Astrocyte (in vitro differentiated cells and primary cell): Measurements from ENCODE around the gene FN3KRP. TPM values are rescaled to one million over a fixed set of nuclear protein-coding genes. Genes with fewer than 3 reads are reported as not detected.

Source experiments
- DNase-seq: peaks from one replicate; pipeline ENCODE4 v3.0.0-alpha.2; 2010; ENCODE audit warnings: low read depth
- FAIRE-seq: peaks from 2 replicates; lab custom pipeline; 2011; peaks lifted over from hg19 to GRCh38; lab: Jason Lieb, UNC
- H2AFZ ChIP-seq: 2 replicates; pipeline ENCODE4 v1.6.0; 2012; ENCODE audit warnings: low read depth, low read length, inconsistent platforms
- H3K27ac ChIP-seq: 2 replicates; pipeline ENCODE4 v1.5.1; 2011; ENCODE audit warnings: low read depth, low read length, inconsistent platforms
- H3K27me3 ChIP-seq: 2 replicates; pipeline ENCODE4 v1.6.0; 2011; ENCODE audit warnings: low read length, inconsistent platforms; ENCODE audit not compliant: insufficient read depth
- H3K36me3 ChIP-seq: 2 replicates; pipeline ENCODE4 v1.5.1; 2011; ENCODE audit warnings: low read length, inconsistent platforms; ENCODE audit not compliant: insufficient read depth
- H3K4me1 ChIP-seq: 2 replicates; pipeline ENCODE4 v1.5.1; 2011; ENCODE audit warnings: low read length, inconsistent platforms; ENCODE audit not compliant: insufficient read depth
- H3K4me2 ChIP-seq: 2 replicates; pipeline ENCODE4 v1.6.0; 2012; ENCODE audit warnings: low read length, inconsistent platforms
- H3K4me3 ChIP-seq: 2 replicates; pipeline ENCODE4 v1.5.1; 2011; ENCODE audit warnings: low read depth, mild to moderate bottlenecking, low read length, inconsistent platforms; ENCODE audit not compliant: insufficient read depth
- H3K79me2 ChIP-seq: 2 replicates; pipeline ENCODE4 v1.6.0; 2012; ENCODE audit warnings: mild to moderate bottlenecking, low read length, inconsistent platforms; ENCODE audit not compliant: insufficient read depth
- H3K9ac ChIP-seq: 2 replicates; pipeline ENCODE4 v1.6.0; 2012; ENCODE audit warnings: mild to moderate bottlenecking, low read length, inconsistent platforms
- H3K9me3 ChIP-seq: 2 replicates; pipeline ENCODE4 v1.5.1; 2012; ENCODE audit warnings: low read depth, mild to moderate bottlenecking, low read length, inconsistent platforms; ENCODE audit not compliant: insufficient read depth
- H4K20me1 ChIP-seq: 2 replicates; pipeline ENCODE4 v1.6.0; 2012; ENCODE audit warnings: low read length, inconsistent platforms; ENCODE audit not compliant: insufficient read depth
- H3K27ac Mint-ChIP-seq: one replicate; pipeline ENCODE4 v1.8.0; 2021; ENCODE audit warnings: mild to moderate bottlenecking, mixed read lengths; ENCODE audit not compliant: unreplicated experiment
- H3K27me3 Mint-ChIP-seq: one replicate; pipeline ENCODE4 v1.8.0; 2021; ENCODE audit warnings: low read depth, mixed read lengths; ENCODE audit not compliant: unreplicated experiment
- H3K36me3 Mint-ChIP-seq: one replicate; pipeline ENCODE4 v1.8.0; 2021; ENCODE audit warnings: low read depth, mixed read lengths; ENCODE audit not compliant: unreplicated experiment
- H3K4me1 Mint-ChIP-seq: one replicate; pipeline ENCODE4 v1.8.0; 2021; ENCODE audit warnings: low read depth, mixed read lengths; ENCODE audit not compliant: unreplicated experiment
- H3K4me3 Mint-ChIP-seq: one replicate; pipeline ENCODE4 v1.8.0; 2021; ENCODE audit warnings: mild to moderate bottlenecking, moderate library complexity, mixed read lengths; ENCODE audit not compliant: unreplicated experiment
- H3K9me3 Mint-ChIP-seq: one replicate; pipeline ENCODE4 v1.8.0; 2021; ENCODE audit warnings: mild to moderate bottlenecking, mixed read lengths; ENCODE audit not compliant: unreplicated experiment
- CTCF ChIP-seq: IDR thresholded peaks from 2 replicates; pipeline ENCODE4 v1.5.1; 2011; ENCODE audit warnings: low read depth, mild to moderate bottlenecking, inconsistent platforms, low read length, moderate library complexity; ENCODE audit not compliant: insufficient read depth
- EZH2 ChIP-seq: IDR thresholded peaks from 2 replicates; pipeline ENCODE4 v1.6.1; 2012; ENCODE audit warnings: mild to moderate bottlenecking, low read length, inconsistent platforms; ENCODE audit not compliant: insufficient read depth
- total RNA-seq: library from RNA; stranded (reverse); gene quantifications from 2 replicates; pipeline ENCODE4 v1.2.1, GENCODE V29; 2021

The FN3KRP gene
- total RNA-seq, 1 donor from 2014 or later = 14.8 TPM

- FAIRE-seq = no peak
- Histone ChIP-seq H4K20me1 (peaks cover 19% of the 10 kb centered on the region), H3K27me3 (peaks cover 2% of the 10 kb centered on the region), H2AFZ (no peak overlapping the region), H3K9me3 (peaks cover 5% of the 10 kb centered on the region), H3K4me2 (no peak overlapping the region), H3K27ac (no peak overlapping the region), H3K9ac (no peak overlapping the region), H3K36me3 (no peaks in the 10 kb centered on the region), H3K4me1 (peaks cover 9% of the 10 kb centered on the region), H3K79me2 (peaks cover 16% of the 10 kb centered on the region), H3K4me3 (no peak overlapping the region)
- Mint-ChIP-seq H3K36me3 (peaks cover 19% of the 10 kb centered on the region), H3K9me3 (peaks cover 16% of the 10 kb centered on the region), H3K4me1 (peaks cover 4% of the 10 kb centered on the region), H3K27ac (no peak overlapping the region), H3K4me3 (peak overlapping the region; percentile 54), H3K27me3 (peaks cover 5% of the 10 kb centered on the region)
- TF ChIP-seq EZH2 (no peak), CTCF (no peak)
- no peak for DNase-seq
Measured at GRCh38 chr17:82694647-82695046, 21.9 kb upstream of the FN3KRP start.

GRCh38 chr17:82696259-82696658 lies 20.2 kb upstream of the FN3KRP start:
- no peak overlapping the region for H3K27ac ChIP-seq
- no peak overlapping the region for H3K4me3 ChIP-seq
- H3K27ac Mint-ChIP-seq = no peak overlapping the region
- TF ChIP-seq EZH2 (no peak), CTCF (no peak)
- peak overlapping the region; percentile 73 for H3K4me3 Mint-ChIP-seq
- H3K4me1 ChIP-seq = peaks cover 9% of the 10 kb centered on the region
- peaks cover 11% of the 10 kb centered on the region for H4K20me1 ChIP-seq
- H3K9me3 Mint-ChIP-seq = peaks cover 16% of the 10 kb centered on the region
- no peak overlapping the region for H3K4me2 ChIP-seq
- H3K4me1 Mint-ChIP-seq = peaks cover 4% of the 10 kb centered on the region
- H3K36me3 Mint-ChIP-seq = peaks cover 15% of the 10 kb centered on the region
- peaks cover 2% of the 10 kb centered on the region for H3K27me3 ChIP-seq
- H3K9me3 ChIP-seq = peaks cover 5% of the 10 kb centered on the region
- H3K27me3 Mint-ChIP-seq = peaks cover 9% of the 10 kb centered on the region
- H2AFZ ChIP-seq = no peak overlapping the region
- no peaks in the 10 kb centered on the region for H3K36me3 ChIP-seq
- H3K9ac ChIP-seq = no peak overlapping the region
- no peak for FAIRE-seq
- DNase-seq = no peak
- peaks cover 16% of the 10 kb centered on the region for H3K79me2 ChIP-seq

GRCh38 chr17:82696916-82697807 lies 19.3 kb upstream of the FN3KRP start:
- H3K9me3 ChIP-seq = peaks cover 5% of the 10 kb centered on the region
- no peaks in the 10 kb centered on the region for H3K36me3 ChIP-seq
- H2AFZ ChIP-seq = peak overlapping the region; percentile 63
- H3K27me3 ChIP-seq = peaks cover 2% of the 10 kb centered on the region
- Mint-ChIP-seq H3K9me3 (peaks cover 16% of the 10 kb centered on the region), H3K27me3 (peaks cover 9% of the 10 kb centered on the region), H3K4me3 (peak overlapping the region; percentile 77), H3K4me1 (peaks cover 4% of the 10 kb centered on the region), H3K27ac (no peak overlapping the region), H3K36me3 (peaks cover 13% of the 10 kb centered on the region)
- peak overlapping the region; percentile 84 for H3K4me2 ChIP-seq
- peak overlapping the region; percentile 50 for H3K4me3 ChIP-seq
- peaks cover 9% of the 10 kb centered on the region for H3K4me1 ChIP-seq
- no peak for DNase-seq
- H3K27ac ChIP-seq = no peak overlapping the region
- no peak for FAIRE-seq
- H3K9ac ChIP-seq = peak overlapping the region; percentile 48
- H3K79me2 ChIP-seq = peaks cover 16% of the 10 kb centered on the region
- TF ChIP-seq EZH2 (no peak), CTCF (no peak)
- H4K20me1 ChIP-seq = peaks cover 11% of the 10 kb centered on the region
